Neuronal stem cell (in vitro differentiated cells): ENCODE results near the gene TBC1D22A.

Experiments used
- DNase-seq: peaks from one replicate; pipeline ENCODE4 v3.0.0-alpha.2; 2013; ENCODE audit warnings: low spot score
- H2AFZ ChIP-seq: one replicate; pipeline ENCODE4 v1.6.1; 2013; ENCODE audit warnings: mild to moderate bottlenecking, low read length, inconsistent platforms
- H2AK5ac ChIP-seq: 2 replicates; pipeline ENCODE4 v1.6.1; 2013; ENCODE audit warnings: low read depth, mild to moderate bottlenecking, inconsistent platforms, low read length, moderate library complexity, mixed read lengths
- H2BK120ac ChIP-seq: 2 replicates; pipeline ENCODE4 v1.6.1; 2013; ENCODE audit warnings: low read depth, mild to moderate bottlenecking, inconsistent platforms, low read length, moderate library complexity, mixed read lengths
- H2BK12ac ChIP-seq: one replicate; pipeline ENCODE4 v1.6.1; 2013; ENCODE audit warnings: low read length, inconsistent platforms
- H2BK15ac ChIP-seq: 2 replicates; pipeline ENCODE4 v1.6.1; 2013; ENCODE audit warnings: mild to moderate bottlenecking, low read length, inconsistent platforms, mixed read lengths
- H2BK5ac ChIP-seq: one replicate; pipeline ENCODE4 v1.6.1; 2013; ENCODE audit warnings: inconsistent platforms, mild to moderate bottlenecking, low read length, moderate library complexity
- H3K14ac ChIP-seq: one replicate; pipeline ENCODE4 v1.6.1; 2013; ENCODE audit warnings: low read length, inconsistent platforms
- H3K18ac ChIP-seq: 2 replicates; pipeline ENCODE4 v1.6.1; 2013; ENCODE audit warnings: low read length, inconsistent platforms
- H3K23ac ChIP-seq: 2 replicates; pipeline ENCODE4 v1.6.1; 2013; ENCODE audit warnings: low read depth, mild to moderate bottlenecking, mixed read lengths, low read length, inconsistent platforms; ENCODE audit not compliant: poor library complexity
- H3K27ac ChIP-seq: replicated peaks from 3 replicates; pipeline ENCODE4 v1.5.1; 2013; ENCODE audit warnings: low read length, inconsistent platforms
- H3K27me3 ChIP-seq, 3 experiments: 2 replicates each; pipeline ENCODE4 v1.6.1; 2013; ENCODE audit warnings: low read length in 3 of 3, mild to moderate bottlenecking in 2 of 3, inconsistent platforms in 1 of 3, low read depth in 1 of 3, mixed read lengths in 1 of 3, moderate library complexity in 1 of 3; ENCODE audit not compliant: control insufficient read depth in 3 of 3, insufficient read depth in 3 of 3
- H3K36me3 ChIP-seq, 2 donors: replicated peaks in 1 of 2; 2 replicates each; pipeline ENCODE4 v1.6.1; 2013; ENCODE audit warnings: low read length in 2 of 2; ENCODE audit not compliant: control insufficient read depth in 2 of 2, insufficient read depth in 2 of 2
- H3K4ac ChIP-seq: 2 replicates; pipeline ENCODE4 v1.6.1; 2013; ENCODE audit warnings: inconsistent platforms, mild to moderate bottlenecking, low read length, moderate library complexity
- H3K4me1 ChIP-seq, 2 donors: 1 replicate in 1 of 2; 2 replicates in 1 of 2; pipeline ENCODE4 v1.6.1; 2013; ENCODE audit warnings: low read length in 2 of 2, low read depth in 1 of 2; ENCODE audit not compliant: control insufficient read depth in 2 of 2, insufficient read depth in 1 of 2
- H3K4me2 ChIP-seq: one replicate; pipeline ENCODE4 v1.6.1; 2013; ENCODE audit warnings: mild to moderate bottlenecking, low read length, inconsistent platforms; ENCODE audit not compliant: insufficient read depth, poor library complexity, severe bottlenecking
- H3K4me3 ChIP-seq, 2 donors: 2 replicates each; pipeline ENCODE4 v1.5.1; 2013; ENCODE audit warnings: low read length in 2 of 2, mild to moderate bottlenecking in 2 of 2, inconsistent platforms in 1 of 2, moderate library complexity in 1 of 2
- H3K79me1 ChIP-seq: one replicate; pipeline ENCODE4 v1.6.1; 2013; ENCODE audit warnings: low read depth, mild to moderate bottlenecking, inconsistent platforms, low read length, moderate library complexity
- H3K9ac ChIP-seq: one replicate; pipeline ENCODE4 v1.6.1; 2013; ENCODE audit warnings: mild to moderate bottlenecking, low read depth, low read length, inconsistent platforms; ENCODE audit not compliant: poor library complexity
- H3K9me3 ChIP-seq, 2 donors: replicated peaks in 1 of 2; 2 replicates each; pipeline versions ENCODE3 to v1.6.1; 2013; ENCODE audit warnings: low read length in 2 of 2, mild to moderate bottlenecking in 2 of 2, inconsistent platforms in 1 of 2, low read depth in 1 of 2, mixed read lengths in 1 of 2, moderate library complexity in 1 of 2; ENCODE audit not compliant: control insufficient read depth in 2 of 2, insufficient read depth in 1 of 2
- H4K8ac ChIP-seq: one replicate; pipeline ENCODE4 v1.6.1; 2013; ENCODE audit warnings: low read depth, mild to moderate bottlenecking, inconsistent platforms, low read length, moderate library complexity
- H4K91ac ChIP-seq: one replicate; pipeline ENCODE4 v1.6.1; 2013; ENCODE audit warnings: low read length, low read depth, mild to moderate bottlenecking, inconsistent platforms; ENCODE audit not compliant: poor library complexity
- WGBS, 2 donors: extraction: QIAGEN DNeasy Blood & Tissue Kit; methylation state at CpG; one replicate each; pipeline ENCODE4 v1.1.7; 2013; ENCODE audit warnings: missing lambda C conversion rate in 2 of 2, mixed read lengths in 1 of 2; ENCODE audit not compliant: insufficient read length in 2 of 2, insufficient replicate concordance in 1 of 2; ENCODE audit errors: extremely low coverage in 2 of 2; 5-methylcytosine and 5-hydroxymethylcytosine counted together

Gene TBC1D22A

GRCh38 chr22:47198801-47199251 is 436.4 kb downstream of the TBC1D22A start:
- Histone ChIP-seq H2BK15ac (no peak overlapping the region), H3K4me2 (no peak overlapping the region), H2BK120ac (no peak overlapping the region), H3K36me3 (no peaks in the 10 kb centered on the region), H3K18ac (no peak overlapping the region), H3K27me3 (peaks cover 0 to under 1% (median 0%) of the 10 kb centered on the region in 3 experiments), H3K9ac (no peak overlapping the region), H3K4me3 (no peak overlapping the region), H3K79me1 (no peaks in the 10 kb centered on the region), H2AK5ac (no peak overlapping the region), H3K27ac (no peak overlapping the region), H3K14ac (no peak overlapping the region), H4K91ac (no peak overlapping the region), H2BK5ac (no peak overlapping the region), H2AFZ (no peak overlapping the region), H4K8ac (no peak overlapping the region), H3K9me3 (peaks cover 0 to 43% of the 10 kb centered on the region in 2 donors), H3K4ac (no peak overlapping the region), H2BK12ac (no peak overlapping the region), H3K23ac (no peak overlapping the region), H3K4me1 (no peaks in the 10 kb centered on the region)
- DNase-seq = no peak
- no CpG with 5 or more reads among the region's 19 CpGs for WGBS, 2 donors

GRCh38 chr22:47199261-47199978 is 437.0 kb downstream of the TBC1D22A start:
- Histone ChIP-seq H4K8ac (no peak overlapping the region), H3K9me3 (peaks cover 0 to 48% of the 10 kb centered on the region in 2 donors), H3K4ac (no peak overlapping the region), H3K27ac (no peak overlapping the region), H3K4me1 (no peaks in the 10 kb centered on the region), H3K4me3 (no peak overlapping the region), H3K9ac (no peak overlapping the region), H2AFZ (no peak overlapping the region), H3K27me3 (peaks cover 0 to 5% (median 0%) of the 10 kb centered on the region in 3 experiments), H3K14ac (peak overlapping the region; percentile 43), H2BK5ac (no peak overlapping the region), H2BK15ac (no peak overlapping the region), H2AK5ac (no peak overlapping the region), H3K79me1 (no peaks in the 10 kb centered on the region), H3K36me3 (no peaks in the 10 kb centered on the region), H3K23ac (no peak overlapping the region), H3K18ac (no peak overlapping the region), H2BK12ac (no peak overlapping the region), H2BK120ac (no peak overlapping the region), H3K4me2 (no peak overlapping the region), H4K91ac (no peak overlapping the region)
- no peak for DNase-seq
- no CpG with 5 or more reads among the region's 33 CpGs for WGBS, 2 donors

DNA sequence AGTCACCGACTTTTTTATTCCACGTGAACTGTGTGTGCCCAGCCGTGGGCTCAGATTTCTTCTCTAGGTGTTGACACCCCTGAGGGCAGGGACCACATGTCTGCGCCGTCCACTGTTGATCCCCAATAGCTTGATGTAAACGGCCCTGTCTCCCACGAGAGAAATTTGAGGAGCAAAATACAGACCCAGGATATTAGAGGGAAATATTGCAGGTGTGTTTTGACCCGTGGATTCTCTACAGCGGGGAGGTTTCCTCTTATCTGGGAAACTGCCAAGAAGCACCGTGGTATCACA is 437.5 kb downstream of the TBC1D22A start:
- Histone ChIP-seq H3K27me3 (peaks cover 0 to 5% (median 0%) of the 10 kb centered on the region in 3 experiments), H2BK15ac (no peak overlapping the region), H3K4me1 (no peaks in the 10 kb centered on the region), H3K23ac (no peak overlapping the region), H3K27ac (no peak overlapping the region), H2BK5ac (no peak overlapping the region), H3K9me3 (peaks cover 0 to 54% of the 10 kb centered on the region in 2 donors), H2BK120ac (no peak overlapping the region), H2BK12ac (no peak overlapping the region), H3K4ac (no peak overlapping the region), H2AFZ (no peak overlapping the region), H3K4me3 (no peak overlapping the region), H3K36me3 (no peaks in the 10 kb centered on the region), H4K91ac (no peak overlapping the region), H3K14ac (no peak overlapping the region), H2AK5ac (no peak overlapping the region), H3K4me2 (no peak overlapping the region), H3K18ac (no peak overlapping the region), H3K9ac (no peak overlapping the region), H3K79me1 (no peaks in the 10 kb centered on the region), H4K8ac (no peak overlapping the region)
- no CpG with 5 or more reads among the region's 10 CpGs for WGBS, 2 donors
- no peak for DNase-seq

- no peak overlapping the region for H3K4ac ChIP-seq
- H3K14ac ChIP-seq = peak overlapping the region; percentile 56
- H3K9ac ChIP-seq = no peak overlapping the region
- peaks cover 0 to 54% of the 10 kb centered on the region in 2 donors for H3K9me3 ChIP-seq
- H2BK12ac ChIP-seq = no peak overlapping the region
- no peaks in the 10 kb centered on the region for H3K36me3 ChIP-seq
- H2BK120ac ChIP-seq = no peak overlapping the region
- H2AK5ac ChIP-seq = no peak overlapping the region
- H3K23ac ChIP-seq = peak overlapping the region; percentile 31
- no peak for DNase-seq
- no peak overlapping the region for H3K4me3 ChIP-seq
- H3K4me2 ChIP-seq = no peak overlapping the region
- H4K91ac ChIP-seq = no peak overlapping the region
- peaks cover 0 to 5% (median 0%) of the 10 kb centered on the region in 3 experiments for H3K27me3 ChIP-seq
- H3K27ac ChIP-seq = no peak overlapping the region
- H4K8ac ChIP-seq = no peak overlapping the region
- H2BK5ac ChIP-seq = no peak overlapping the region
- H3K79me1 ChIP-seq = no peaks in the 10 kb centered on the region
- H2BK15ac ChIP-seq = no peak overlapping the region
- no peaks in the 10 kb centered on the region for H3K4me1 ChIP-seq
- no CpG with 5 or more reads among the region's 25 CpGs for WGBS, 2 donors
- H3K18ac ChIP-seq = no peak overlapping the region
- H2AFZ ChIP-seq = no peak overlapping the region
Measured at GRCh38 chr22:47200273-47201051, 438.0 kb downstream of the TBC1D22A start.
